Smooth muscle cell (in vitro differentiated cells): ENCODE measurements around the gene UNC80. TPM values are rescaled to one million over a fixed set of nuclear protein-coding genes. Genes with fewer than 3 reads are reported as not detected.
"Not testable (repeated sequence)": the region's sequence is repeated elsewhere in the genome, so short reads cannot be mapped to it uniquely, and the experiment has no call there.

Experiments
- DNase-seq: peaks from one replicate; lab custom pipeline; 2025; ENCODE audit not compliant: unreplicated experiment; lab: John Stamatoyannopoulos, UW
- H2AFZ ChIP-seq: fragments of 200-600 bp; sonication (generic); 2 replicates; pipeline ENCODE4 v1.6.0; 2016; ENCODE audit warnings: antibody characterized with exemption, low read depth, mild to moderate bottlenecking
- H3F3A ChIP-seq: fragments of 200-600 bp; sonication (generic); 2 replicates; pipeline ENCODE4 v1.6.0; 2017; ENCODE audit warnings: antibody characterized with exemption, low read depth
- H3K27ac ChIP-seq: fragments of 200-600 bp; sonication (generic); 2 replicates; pipeline ENCODE4 v1.5.1; 2016; ENCODE audit warnings: low read depth, mild to moderate bottlenecking
- H3K27me3 ChIP-seq: fragments of 200-600 bp; sonication (generic); 2 replicates; pipeline ENCODE4 v1.6.1; 2016; ENCODE audit warnings: low read depth, mild to moderate bottlenecking
- H3K36me3 ChIP-seq: fragments of 200-600 bp; sonication (generic); 2 replicates; pipeline ENCODE4 v1.5.1; 2016; ENCODE audit warnings: low read depth
- H3K4me1 ChIP-seq: fragments of 200-600 bp; sonication (generic); 2 replicates; pipeline ENCODE4 v1.5.1; 2016; ENCODE audit warnings: low read depth
- H3K4me2 ChIP-seq: fragments of 200-600 bp; sonication (generic); 2 replicates; pipeline ENCODE4 v1.6.0; 2016; ENCODE audit warnings: mild to moderate bottlenecking
- H3K4me3 ChIP-seq: fragments of 200-600 bp; sonication (generic); 2 replicates; pipeline ENCODE4 v1.5.1; 2016; ENCODE audit warnings: mild to moderate bottlenecking
- H3K79me2 ChIP-seq: fragments of 200-600 bp; sonication (generic); 2 replicates; pipeline ENCODE4 v1.6.0; 2016; ENCODE audit warnings: low read depth, mild to moderate bottlenecking
- H3K9ac ChIP-seq: fragments of 200-600 bp; sonication (generic); 2 replicates; pipeline ENCODE4 v1.6.0; 2016; ENCODE audit warnings: low read depth
- H3K9me3 ChIP-seq: fragments of 200-600 bp; sonication (generic); replicated peaks from 2 replicates; pipeline ENCODE4 v1.5.1; 2016; ENCODE audit warnings: low read depth
- H4K20me1 ChIP-seq: fragments of 200-600 bp; sonication (generic); 2 replicates; pipeline ENCODE4 v1.6.0; 2016; ENCODE audit warnings: low read depth
- WGBS: methylation state at CpG from one replicate; pipeline ENCODE4 v1.1.7; 2016; ENCODE audit warnings: low lambda C conversion rate; 5-methylcytosine and 5-hydroxymethylcytosine counted together
- polyA plus RNA-seq: library from polyadenylated mRNA; unstranded; fragments of >200 nt; fragmentation: Nextera tagmentation; extraction: Ambion mirVana; gene quantifications from 2 replicates; pipeline ENCODE4 v1.2.1, GENCODE V29; 2016
- total RNA-seq: library from RNA; depleted of rRNA; stranded (reverse); fragments of >200 nt; gene quantifications from 2 replicates; pipeline ENCODE4 v1.2.3, GENCODE V29; 2014
- TF ChIP-seq, protein P1 (sequence below): fragments of 200-600 bp; sonication (generic); IDR thresholded peaks from 2 replicates; pipeline ENCODE4 v1.5.1; 2017; ENCODE audit warnings: borderline replicate concordance, mild to moderate bottlenecking, antibody characterized with exemption; ENCODE audit not compliant: insufficient read depth, poor library complexity, severe bottlenecking

UNC80 gene
- total and polyA plus RNA-seq, 2 experiments from 2014 or later = not detected

DNA sequence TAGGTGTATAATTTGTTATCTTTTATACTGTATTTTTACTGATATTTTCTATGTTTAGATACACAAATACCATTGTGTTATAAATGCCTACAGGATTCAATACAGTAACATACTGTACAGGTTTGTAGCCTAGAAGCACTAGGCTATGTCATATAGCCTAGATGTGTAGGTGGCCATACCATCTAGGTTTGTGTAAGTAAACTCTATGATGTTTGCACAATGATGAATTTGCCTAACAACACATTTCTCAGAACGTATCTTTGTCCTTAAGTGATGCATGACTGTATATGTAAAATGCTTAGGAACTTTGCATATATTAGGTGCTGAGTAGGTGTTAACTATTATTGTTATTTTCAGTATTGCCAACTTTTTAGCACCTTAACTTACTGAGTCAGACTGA is 17.3 kb downstream of the UNC80 start:
- H3K79me2 ChIP-seq = no peaks in the 10 kb centered on the region
- no peak overlapping the region for H2AFZ ChIP-seq
- no peaks in the 10 kb centered on the region for H3K27me3 ChIP-seq
- DNase-seq = no peak
- H3K9me3 ChIP-seq = no peaks in the 10 kb centered on the region
- H3K27ac ChIP-seq = no peak overlapping the region
- H4K20me1 ChIP-seq = no peaks in the 10 kb centered on the region
- 80% methylated on average over 1 of the region's 1 CpG for WGBS
- H3K4me2 ChIP-seq = no peak overlapping the region
- no peak overlapping the region for H3K9ac ChIP-seq
- H3F3A ChIP-seq = no peaks in the 10 kb centered on the region
- H3K36me3 ChIP-seq = no peaks in the 10 kb centered on the region
- TF ChIP-seq, protein P1, sequence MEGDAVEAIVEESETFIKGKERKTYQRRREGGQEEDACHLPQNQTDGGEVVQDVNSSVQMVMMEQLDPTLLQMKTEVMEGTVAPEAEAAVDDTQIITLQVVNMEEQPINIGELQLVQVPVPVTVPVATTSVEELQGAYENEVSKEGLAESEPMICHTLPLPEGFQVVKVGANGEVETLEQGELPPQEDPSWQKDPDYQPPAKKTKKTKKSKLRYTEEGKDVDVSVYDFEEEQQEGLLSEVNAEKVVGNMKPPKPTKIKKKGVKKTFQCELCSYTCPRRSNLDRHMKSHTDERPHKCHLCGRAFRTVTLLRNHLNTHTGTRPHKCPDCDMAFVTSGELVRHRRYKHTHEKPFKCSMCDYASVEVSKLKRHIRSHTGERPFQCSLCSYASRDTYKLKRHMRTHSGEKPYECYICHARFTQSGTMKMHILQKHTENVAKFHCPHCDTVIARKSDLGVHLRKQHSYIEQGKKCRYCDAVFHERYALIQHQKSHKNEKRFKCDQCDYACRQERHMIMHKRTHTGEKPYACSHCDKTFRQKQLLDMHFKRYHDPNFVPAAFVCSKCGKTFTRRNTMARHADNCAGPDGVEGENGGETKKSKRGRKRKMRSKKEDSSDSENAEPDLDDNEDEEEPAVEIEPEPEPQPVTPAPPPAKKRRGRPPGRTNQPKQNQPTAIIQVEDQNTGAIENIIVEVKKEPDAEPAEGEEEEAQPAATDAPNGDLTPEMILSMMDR = no peak
- no peak overlapping the region for H3K4me3 ChIP-seq
- H3K4me1 ChIP-seq = no peaks in the 10 kb centered on the region

DNA sequence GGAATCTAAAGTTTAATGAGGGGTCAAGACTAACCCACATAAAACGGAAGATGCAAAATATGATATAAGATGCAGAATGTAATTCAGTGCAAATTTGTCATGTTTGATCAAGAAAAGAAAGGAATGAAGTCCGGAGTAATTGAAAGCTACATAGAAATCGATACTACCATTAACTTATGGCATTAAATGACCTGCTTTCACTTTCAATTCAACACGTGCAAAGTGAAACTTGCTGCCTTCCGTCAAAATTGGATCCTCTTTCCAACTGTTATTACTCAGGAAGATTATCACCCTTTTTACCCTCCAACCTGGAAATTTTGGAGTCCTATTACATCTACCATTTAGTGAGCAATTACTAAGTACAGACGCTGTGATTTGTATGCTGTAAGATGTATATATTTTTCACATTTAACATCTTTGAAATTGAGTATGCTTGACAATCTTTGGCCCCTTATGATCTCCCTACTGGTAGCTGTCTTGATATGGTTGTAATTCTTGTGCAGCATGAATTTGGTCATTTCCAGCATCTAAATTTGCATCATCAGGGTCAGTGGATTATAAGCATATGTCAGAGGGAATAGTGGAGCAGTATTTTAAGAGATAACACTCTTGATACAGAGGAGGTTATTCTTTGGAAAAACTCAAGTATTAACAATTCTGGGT is 18.6 kb downstream of the UNC80 start:
- H3K9ac ChIP-seq = no peak overlapping the region
- H3K27me3 ChIP-seq = no peaks in the 10 kb centered on the region
- H3K4me2 ChIP-seq = no peak overlapping the region
- H3K4me3 ChIP-seq = no peak overlapping the region
- H3K27ac ChIP-seq = no peak overlapping the region
- no peaks in the 10 kb centered on the region for H3F3A ChIP-seq
- H4K20me1 ChIP-seq = no peaks in the 10 kb centered on the region
- H3K36me3 ChIP-seq = no peaks in the 10 kb centered on the region
- no peaks in the 10 kb centered on the region for H3K79me2 ChIP-seq
- no peaks in the 10 kb centered on the region for H3K4me1 ChIP-seq
- H3K9me3 ChIP-seq = no peaks in the 10 kb centered on the region
- H2AFZ ChIP-seq = no peak overlapping the region
- WGBS = 70% methylated on average over 6 of the region's 6 CpGs
- DNase-seq = no peak
- TF ChIP-seq, protein P1 = no peak

DNA sequence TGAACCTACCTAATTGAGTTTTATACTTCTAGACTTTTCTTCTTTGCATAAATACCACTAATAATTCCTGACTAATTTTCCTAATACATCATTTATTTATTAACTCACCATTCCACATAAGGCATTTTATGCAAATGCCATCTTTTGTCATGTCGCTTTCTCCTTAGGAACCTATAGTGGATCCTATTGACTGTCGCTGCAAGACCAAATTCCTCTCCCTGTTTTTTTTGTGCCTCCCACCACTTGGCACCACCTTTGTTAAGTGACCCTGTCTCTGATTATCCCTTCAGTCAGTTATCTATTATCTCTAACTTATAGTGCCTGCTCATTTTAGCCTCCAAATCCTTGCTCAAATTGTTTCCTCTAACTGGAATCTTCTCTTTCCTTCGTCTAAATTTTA is 19.5 kb downstream of the UNC80 start:
- no peak overlapping the region for H3K4me3 ChIP-seq
- H3K4me1 ChIP-seq = no peaks in the 10 kb centered on the region
- no peaks in the 10 kb centered on the region for H3F3A ChIP-seq
- DNase-seq = no peak
- no peak overlapping the region for H2AFZ ChIP-seq
- H3K27me3 ChIP-seq = no peaks in the 10 kb centered on the region
- WGBS = 62% methylated on average over 3 of the region's 3 CpGs
- H3K79me2 ChIP-seq = no peaks in the 10 kb centered on the region
- H3K4me2 ChIP-seq = no peak overlapping the region
- no peak overlapping the region for H3K9ac ChIP-seq
- no peak overlapping the region for H3K27ac ChIP-seq
- TF ChIP-seq, protein P1 = no peak
- H4K20me1 ChIP-seq = no peaks in the 10 kb centered on the region
- H3K9me3 ChIP-seq = no peaks in the 10 kb centered on the region
- H3K36me3 ChIP-seq = no peaks in the 10 kb centered on the region

DNA sequence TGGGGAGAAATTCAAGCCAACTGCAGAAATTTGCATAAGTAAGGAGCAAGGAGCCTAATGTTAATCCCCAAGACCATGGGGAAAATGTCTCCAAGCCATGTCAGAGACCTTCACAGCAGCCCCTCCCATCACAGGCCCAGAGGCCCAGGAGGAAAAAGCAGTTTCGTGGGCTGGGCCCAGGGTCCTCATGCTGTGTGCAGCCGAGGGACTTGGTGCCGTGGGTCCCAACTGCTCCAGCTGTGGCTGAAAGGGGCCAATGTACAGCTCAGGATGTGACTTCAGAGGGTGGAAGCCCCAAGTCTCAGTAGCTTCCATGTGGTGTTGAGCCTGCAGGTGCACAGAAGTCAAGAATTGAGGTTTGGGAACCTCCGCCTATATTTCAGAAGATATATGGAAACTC is 23.8 kb downstream of the UNC80 start:
- H3K4me1 ChIP-seq, H3K79me2 ChIP-seq, H2AFZ ChIP-seq, H3K9me3 ChIP-seq, H3K9ac ChIP-seq, DNase-seq, H3K4me3 ChIP-seq, H3K27ac ChIP-seq, H3K27me3 ChIP-seq, H4K20me1 ChIP-seq, H3K4me2 ChIP-seq, H3F3A ChIP-seq, H3K36me3 ChIP-seq: not testable (repeated sequence)
- WGBS = 92% methylated on average over 4 of the region's 4 CpGs
